ENCODE measurements around the gene ELOVL1. TPM values are rescaled to one million over a fixed set of nuclear protein-coding genes. Genes with fewer than 3 reads are reported as not detected.

Gene ELOVL1
- total RNA-seq, 1 experiment from 2014 or later = 91.3 TPM

- Histone ChIP-seq H3K36me3 (ENCODE audit: control insufficient read depth in 1 of 2, insufficient read depth in 2 of 2, low read length in 2 of 2) (peaks cover 22 to 40% of the 10 kb centered on the region in 2 experiments), H4K20me1 (ENCODE audit: insufficient read depth) (no peaks in the 10 kb centered on the region), H3K27me3 (ENCODE audit: insufficient read depth, low read length) (no peaks in the 10 kb centered on the region), H3K9ac (ENCODE audit: low read length) (no peak overlapping the region), H3K9me3 (ENCODE audit: control insufficient read depth in 1 of 2, insufficient read depth in 1 of 2, low read depth in 1 of 2, low read length in 2 of 2) (no peaks in the 10 kb centered on the region), H3K27ac (ENCODE audit: low read depth, low read length) (no peak overlapping the region), H2AFZ (ENCODE audit: low read depth, low read length, poor library complexity, severe bottlenecking) (no peak overlapping the region), H3K4me3 (replicated peaks in 1 of 2; ENCODE audit: low read depth in 1 of 2, low read length in 2 of 2) (no peak overlapping the region), H3K79me2 (ENCODE audit: insufficient read depth, low read length) (peaks cover 15% of the 10 kb centered on the region), H3K4me1 (ENCODE audit: control insufficient read depth in 1 of 2, insufficient read depth in 2 of 2, low read length in 2 of 2) (peaks cover under 1 to 3% of the 10 kb centered on the region in 2 experiments; a peak in 3 of 4 replicates), H3K4me2 (ENCODE audit: low read length) (no peak overlapping the region), H3K9me2 (ENCODE audit: insufficient read depth) (no peaks in the 10 kb centered on the region)
- ATAC-seq (peak; percentile 67), DNase-seq (ENCODE audit: low read depth, low spot score) (no peak)
- ChIA-PET POLR2A (no interaction called here), RAD21 (ENCODE audit: low non-redundant PET in 1 of 2, low total read pairs in 2 of 2, uncharacterized antibody in 2 of 2, unreplicated experiment in 2 of 2) (interaction anchor here (0.5 to 1.0 kb wide), 3 partner anchors 9 to 310 kb away, joined by 3 read pairs; no protein-coding TSS in a partner anchor), CTCF (interaction anchor here (1.0 to 2.4 kb wide), 8 partner anchors 25 to 310 kb away, joined by 3 to 12 read pairs (median 6); partner anchors contain the start of genes C1orf210 and CDC20)
- no TSS peak for BruUV-seq (replicated peaks)
- TF ChIP-seq CTCF (IDR thresholded peaks at IDR 0.05 in 2 of 3, conservative IDR thresholded peaks at IDR 0.05 in 1 of 3; ENCODE audit: borderline replicate concordance in 1 of 3, insufficient read depth in 1 of 3, low read depth in 2 of 3, low read length in 2 of 3) = peak; percentile 43 to 49 (median 45); a peak in 4 of 6 replicates
- TF ChIP-seq EGR1 (IDR thresholded peaks at IDR 0.05; ENCODE audit: low read depth) = no peak
- no peak for TF ChIP-seq CEBPB (IDR thresholded peaks at IDR 0.05; ENCODE audit: low read depth)
- no peak for TF ChIP-seq ATF3 (IDR thresholded peaks at IDR 0.05)
- no peak for TF ChIP-seq POLR2A (IDR thresholded peaks at IDR 0.05; ENCODE audit: borderline replicate concordance, extremely low read depth, insufficient read depth, insufficient read length)
- TF ChIP-seq REST (IDR thresholded peaks at IDR 0.05; ENCODE audit: low read depth) = no peak
- no peak for TF ChIP-seq EZH2phosphoT487 (IDR thresholded peaks at IDR 0.05; ENCODE audit: borderline replicate concordance)
- TF ChIP-seq JUND (IDR thresholded peaks at IDR 0.05) = no peak
- no peak for TF ChIP-seq YY1 (IDR thresholded peaks at IDR 0.05; ENCODE audit: extremely low read depth, insufficient replicate concordance, low read depth, low read length)
- TF ChIP-seq EZH2 (IDR thresholded peaks at IDR 0.05) = no peak
- TF ChIP-seq RAD21 (IDR thresholded peaks at IDR 0.05; ENCODE audit: low read depth) = peak; percentile 79
- TF ChIP-seq ZBTB33 (IDR thresholded peaks at IDR 0.05; ENCODE audit: extremely low read depth, insufficient replicate concordance, low read length) = no peak
- intact Hi-C loops (cut with micrococcal nuclease) = loop anchor here (1.0 kb wide), 2 partner anchors 145 to 156 kb away; no protein-coding TSS in a partner anchor
These were observed 15.6 kb upstream of the ELOVL1 start for GRCh38 chr1:43383449-43383848.
